HepG2 (cell line): ENCODE data around the gene SUPT6H. TPM values are rescaled to one million over a fixed set of nuclear protein-coding genes. Genes with fewer than 3 reads are reported as not detected.

Source experiments
- ARID2 ChIP-seq: sonication (generic); formaldehyde crosslinking; IDR thresholded peaks from 2 replicates; pipeline ENCODE4 v1.8.1; 2022; ENCODE audit warnings: mild to moderate bottlenecking, missing genetic modification reagents, borderline replicate concordance
- ASH2L ChIP-seq: fragments of 300-600, 200-600 bp; sonication (generic); IDR thresholded peaks from 2 replicates; pipeline ENCODE4 v1.7.0; 2017; ENCODE audit warnings: low read depth, mild to moderate bottlenecking, moderate library complexity, mixed read lengths, low read length; ENCODE audit not compliant: insufficient read length
- ATF1 ChIP-seq: IDR thresholded peaks from 2 replicates; pipeline ENCODE4 v1.6.1; 2016; ENCODE audit warnings: mild to moderate bottlenecking, control low read depth
- BORCS8-MEF2B ChIP-seq: sonication (generic); formaldehyde crosslinking; IDR thresholded peaks from 2 replicates; pipeline ENCODE4 v1.8.0; 2022; ENCODE audit warnings: mild to moderate bottlenecking, missing genetic modification reagents
- DR1 ChIP-seq: sonication (generic); formaldehyde crosslinking; IDR thresholded peaks from 2 replicates; pipeline ENCODE4 v1.8.0; 2021; ENCODE audit warnings: mild to moderate bottlenecking, missing genetic modification reagents, inconsistent platforms
- E2F2 ChIP-seq: sonication (generic); formaldehyde crosslinking; IDR thresholded peaks from 2 replicates; pipeline ENCODE4 v1.4.0; 2020; ENCODE audit warnings: missing genetic modification reagents, borderline replicate concordance
- HNF4G ChIP-seq, 2 experiments: sonication (generic) in 1 of 2; formaldehyde crosslinking in 1 of 2; IDR thresholded peaks; 2 replicates each; pipeline versions ENCODE4 v1.4.0 to v1.6.1; 2011 to 2020; ENCODE audit warnings: borderline replicate concordance in 2 of 2, low read depth in 2 of 2, mild to moderate bottlenecking in 2 of 2, low read length in 1 of 2, missing genetic modification reagents in 1 of 2, moderate library complexity in 1 of 2
- KDM5A ChIP-seq: fragments of 200-600 bp; sonication (generic); IDR thresholded peaks from 2 replicates; pipeline ENCODE4 v1.7.0; 2018; ENCODE audit warnings: antibody characterized with exemption, mild to moderate bottlenecking, low read length, borderline replicate concordance
- NAIF1 ChIP-seq: sonication (generic); formaldehyde crosslinking; IDR thresholded peaks from 2 replicates; pipeline ENCODE4 v1.5.0; 2020; ENCODE audit warnings: mild to moderate bottlenecking, missing genetic modification reagents, borderline replicate concordance
- NFKB2 ChIP-seq: sonication (generic); formaldehyde crosslinking; IDR thresholded peaks from 2 replicates; pipeline ENCODE4 v1.4.0; 2020; ENCODE audit warnings: missing genetic modification reagents, borderline replicate concordance
- PAX8 ChIP-seq: sonication (generic); formaldehyde crosslinking; IDR thresholded peaks from 2 replicates; pipeline ENCODE4 v1.8.0; 2022; ENCODE audit warnings: mild to moderate bottlenecking, missing genetic modification reagents, borderline replicate concordance
- SKI ChIP-seq: fragments of 450-650 bp; IDR thresholded peaks from one replicate; pipeline ENCODE4 v1.6.1; 2018; ENCODE audit warnings: mild to moderate bottlenecking; ENCODE audit not compliant: partially characterized antibody
- TEF ChIP-seq: sonication (generic); formaldehyde crosslinking; IDR thresholded peaks from 2 replicates; pipeline ENCODE4 v1.5.0; 2020; ENCODE audit warnings: missing genetic modification reagents
- ZBED4 ChIP-seq: sonication (generic); formaldehyde crosslinking; IDR thresholded peaks from 2 replicates; pipeline ENCODE4 v1.4.0; 2020; ENCODE audit warnings: missing genetic modification reagents, borderline replicate concordance
- ZBTB20 ChIP-seq: sonication (generic); formaldehyde crosslinking; IDR thresholded peaks from 2 replicates; pipeline ENCODE4 v1.8.1; 2023; ENCODE audit warnings: missing genetic modification reagents, low read depth, mild to moderate bottlenecking, borderline replicate concordance
- ZNF30 ChIP-seq: sonication (generic); formaldehyde crosslinking; IDR thresholded peaks from 2 replicates; pipeline ENCODE4 v1.5.0; 2020; ENCODE audit warnings: mild to moderate bottlenecking, missing genetic modification reagents
- ZNF333 ChIP-seq: sonication (generic); formaldehyde crosslinking; IDR thresholded peaks from 2 replicates; pipeline ENCODE4 v1.4.0; 2020; ENCODE audit warnings: mild to moderate bottlenecking, missing genetic modification reagents, borderline replicate concordance
- ZNF337 ChIP-seq: sonication (generic); formaldehyde crosslinking; IDR thresholded peaks from 2 replicates; pipeline ENCODE4 v1.5.1; 2020; ENCODE audit warnings: missing genetic modification reagents, low read depth, mild to moderate bottlenecking, borderline replicate concordance
- ZNF644 ChIP-seq: IDR thresholded peaks from 2 replicates; pipeline ENCODE4 v1.6.1; 2016; ENCODE audit warnings: low read depth
- ZNF781 ChIP-seq: sonication (generic); formaldehyde crosslinking; IDR thresholded peaks from 2 replicates; pipeline ENCODE4 v1.5.1; 2020; ENCODE audit warnings: borderline replicate concordance, mild to moderate bottlenecking, missing genetic modification reagents; ENCODE audit errors: not compliant biosample characterization
- ZNF879 ChIP-seq: sonication (generic); formaldehyde crosslinking; IDR thresholded peaks from 2 replicates; pipeline ENCODE4 v1.8.1; 2023; ENCODE audit warnings: missing genetic modification reagents
- ZSCAN30 ChIP-seq: sonication (generic); formaldehyde crosslinking; IDR thresholded peaks from 2 replicates; pipeline ENCODE4 v1.5.0; 2020; ENCODE audit warnings: mild to moderate bottlenecking, missing genetic modification reagents
- ZSCAN31 ChIP-seq: sonication (generic); formaldehyde crosslinking; IDR thresholded peaks from 2 replicates; pipeline ENCODE4 v1.5.0; 2020; ENCODE audit warnings: low read depth, mild to moderate bottlenecking, missing genetic modification reagents
- polyA plus RNA-seq, 8 experiments: library from polyadenylated mRNA; depleted of rRNA in 3 of 8; stranded (reverse) in 7 of 8; unstranded in 1 of 8; fragments of >200 nt; fragmentation: Illumina TruSeq in 4 of 8; extraction: Trizol in 4 of 8; gene quantifications; 2 replicates each; pipeline versions ENCODE4 v1.2.1 to v1.2.3, GENCODE V29; 2011 to 2016; ENCODE audit warnings: low read depth in 4 of 8, missing spikeins in 1 of 8, mixed read lengths in 1 of 8; ENCODE audit not compliant: insufficient read depth in 1 of 8
- total RNA-seq, 5 experiments: library from RNA; depleted of rRNA; stranded (reverse); fragments of >200 nt; fragmentation: Illumina TruSeq; extraction: Trizol; gene quantifications; 2 replicates each; pipeline ENCODE4 v1.2.3, GENCODE V29; 2016; ENCODE audit warnings: low read depth in 1 of 5

SUPT6H gene
- total and polyA plus RNA-seq, 2 of the 13 experiments (the other 11 are each of a cell fraction or from before 2014, with no cell fraction given) = 32.7 to 39.9 TPM

GRCh38 chr17:28726627-28727491 is 64.9 kb downstream of the SUPT6H start (continued):
- TF ChIP-seq ARID2 (CRISPR knock-in tag) (no peak), E2F2 (CRISPR knock-in tag) (peak; percentile 21; the same call in 1 of the 2 replicates), ASH2L (no peak), ZSCAN30 (CRISPR knock-in tag) (no peak), ZNF30 (no peak), NFKB2 (CRISPR knock-in tag) (no peak; the same call in 1 of the 2 replicates), KDM5A (peak; percentile 77), ZNF879 (CRISPR knock-in tag) (no peak), PAX8 (CRISPR knock-in tag) (no peak), ZBTB20 (no peak), BORCS8-MEF2B (no peak), DR1 (CRISPR knock-in tag) (0 out of 2 replicates have a peak, but pooled peaks have one; percentile 6), ZBED4 (CRISPR knock-in tag) (peak; percentile 16; the same call in 1 of the 2 replicates), ZNF781 (CRISPR knock-in tag) (no peak), ZNF337 (CRISPR knock-in tag) (no peak), ATF1 (CRISPR knock-in tag) (no peak), ZNF644 (CRISPR knock-in tag) (no peak), SKI (peak; percentile 16), NAIF1 (CRISPR knock-in tag) (no peak), ZNF333 (0 out of 2 replicates have a peak, but pooled peaks have one; percentile 23), HNF4G (IDR thresholded peaks at IDR 0.05; ENCODE audit: borderline replicate concordance, low read depth, low read length) (peak; percentile 14; the same call in 1 of the 2 replicates), HNF4G (CRISPR knock-in tag; IDR thresholded peaks at IDR 0.05; ENCODE audit: borderline replicate concordance, low read depth) (peak; percentile 51; the same call in 1 of the 2 replicates), ZSCAN31 (CRISPR knock-in tag) (no peak; the same call in 1 of the 2 replicates), TEF (no peak)
